Heart left ventricle (tissue), 16 donors: Measurements from ENCODE around the gene GHRL. TPM values are rescaled to one million over a fixed set of nuclear protein-coding genes. Genes with fewer than 3 reads are reported as not detected.

Experiments
- ATAC-seq, 4 donors: fragments of 200-7000 bp; cut with Tn5 transposase; one replicate each; pipeline ENCODE4 v1.9.1; 2020 to 2022; ENCODE audit warnings: moderate library complexity in 4 of 4, mild to moderate bottlenecking in 3 of 4, moderate number of reproducible peaks in 1 of 4
- DNase-seq, 5 donors: peaks; one replicate each; pipeline ENCODE4 v3.0.0-alpha.2; 2020
- H3K27ac ChIP-seq, 12 donors: fragments of 200-600 bp; sonication (generic) in 4 of 12; one replicate each; pipeline versions ENCODE4 v1.5.0 to v1.8.0; 2016 to 2022; ENCODE audit warnings: mild to moderate bottlenecking in 2 of 12
- H3K27me3 ChIP-seq, 9 donors: fragments of 200-600 bp; sonication (generic) in 2 of 9; one replicate each; pipeline versions ENCODE4 v1.5.1 to v1.8.0; 2016 to 2022; ENCODE audit warnings: mild to moderate bottlenecking in 3 of 9
- H3K36me3 ChIP-seq, 9 donors: fragments of 200-600 bp; sonication (generic) in 2 of 9; one replicate each; pipeline versions ENCODE4 v1.5.0 to v1.8.0; 2018 to 2022; ENCODE audit warnings: mild to moderate bottlenecking in 2 of 9
- H3K4me1 ChIP-seq, 12 donors: fragments of 200-600 bp; sonication (generic) in 4 of 12; one replicate each; pipeline versions ENCODE4 v1.5.0 to v1.8.0; 2016 to 2022; ENCODE audit warnings: mild to moderate bottlenecking in 3 of 12
- H3K4me3 ChIP-seq, 12 donors: fragments of 200-600 bp; sonication (generic) in 4 of 12; one replicate each; pipeline versions ENCODE4 v1.5.0 to v1.8.0; 2017 to 2022; ENCODE audit warnings: mild to moderate bottlenecking in 9 of 12, moderate library complexity in 4 of 12
- H3K9me3 ChIP-seq, 12 donors: fragments of 200-600 bp; sonication (generic) in 4 of 12; one replicate each; pipeline versions ENCODE4 v1.5.0 to v1.8.0; 2016 to 2022; ENCODE audit warnings: mild to moderate bottlenecking in 1 of 12
- POLR2A ChIP-seq, 2 donors: fragments of 450-650 bp; IDR thresholded peaks; one replicate each; pipeline ENCODE4 v1.6.1; 2017; ENCODE audit warnings: antibody characterized with exemption in 2 of 2, mild to moderate bottlenecking in 2 of 2, moderate library complexity in 2 of 2
- WGBS, 4 donors: extraction: QIAGEN DNeasy Blood & Tissue Kit in 2 of 4; methylation state at CpG; one replicate each; pipeline versions ENCODE4 v1.1.5 to v1.1.7; 2013 to 2018; 5-methylcytosine and 5-hydroxymethylcytosine counted together
- intact Hi-C, 10 donors: fragments of 100-400 bp; cut with DNase I; formaldehyde crosslinking; loops; one replicate each; pipeline versions ENCODE4 v1.11.1 to v1.14.2; 2022
- polyA plus RNA-seq, 2 donors: library from polyadenylated mRNA; stranded (reverse); fragments of 200-250 nt; gene quantifications; one replicate each; pipeline ENCODE4 v1.2.3, GENCODE V29; 2013
- total RNA-seq, 9 donors: library from RNA; depleted of rRNA in 2 of 9; stranded (reverse); fragments of >200 nt in 2 of 9; fragmentation: NEBNext Ultra II Directional in 3 of 9; extraction: Animal tissue kit (Norgen Biotek cat#: 25700) in 3 of 9; gene quantifications; one replicate each; pipeline versions ENCODE4 v1.1.0 to v1.2.4, GENCODE V29; 2016 to 2023
- TF ChIP-seq, protein P1 (sequence below), 12 donors: fragments of 200-600 bp; sonication (generic) in 4 of 12; IDR thresholded peaks; one replicate each; pipeline versions ENCODE4 v1.5.0 to v1.8.0; 2018 to 2022; ENCODE audit warnings: antibody characterized with exemption in 12 of 12, mild to moderate bottlenecking in 5 of 12
- donor health status: ischemic (EF 13 %, LVEDD 7.1; RV severe dilation, severe dysfunction).
- donor health status: healthy with polysubstance abuse.
- donor health status: DM: no; HTN: yes; CAD: no.
- donor health status: DM: no; HTN: no; CAD: no.
- donor health status: ischemic (EF 25% LVEDD 6.9; RV normal size, moderate dysfunction).
- donor health status: ischemic (EF 25% LVEDD 5.7; RV mildly dilated, moderate dysfunction).
- donor health status: healthy.
- donor health status: DM: yes; HTN: yes; CAD: no.
- donor health status: ischemic (EF 35%, LVEDD 5.7; RV mildly dilated, moderate dysfunction).
- donor health status: nonischemic (EF 11% LVEDD 7.7; RV severe dilation, severe dysfunction).
- donor health status: DM: yes; HTN: yes; CAD: no.
- donor health status: PGD.
- donor health status: ischemic (EF 29% LVEDD 5.4; RV normal size, mild dysfunction).
- donor health status: nonischemic (EF 23%, LVEDD 6.1; RV moderate dilation, normal function).

Gene GHRL
- total and polyA plus RNA-seq, 11 donors, result 0.18 to 2.1 (median 0.61) TPM; not detected in 6

- intact Hi-C loops, result no loop called here
- Histone ChIP-seq H3K27me3 (no peaks in the 10 kb centered on the region), H3K4me3 (no peak overlapping the region), H3K36me3 (peaks cover 0 to 84% (median 80%) of the 10 kb centered on the region in 9 donors), H3K9me3 (no peaks in the 10 kb centered on the region), H3K4me1 (peaks cover 0 to 33% (median 18%) of the 10 kb centered on the region in 12 donors), H3K27ac (no peak overlapping the region)
- ATAC-seq, result no peak
- WGBS, 4 donors, result 91 to 94% (median 92%) methylated on average over 4 of the region's 4 CpGs
- no peak for TF ChIP-seq POLR2A (IDR thresholded peaks at IDR 0.05)
- TF ChIP-seq, protein P1, sequence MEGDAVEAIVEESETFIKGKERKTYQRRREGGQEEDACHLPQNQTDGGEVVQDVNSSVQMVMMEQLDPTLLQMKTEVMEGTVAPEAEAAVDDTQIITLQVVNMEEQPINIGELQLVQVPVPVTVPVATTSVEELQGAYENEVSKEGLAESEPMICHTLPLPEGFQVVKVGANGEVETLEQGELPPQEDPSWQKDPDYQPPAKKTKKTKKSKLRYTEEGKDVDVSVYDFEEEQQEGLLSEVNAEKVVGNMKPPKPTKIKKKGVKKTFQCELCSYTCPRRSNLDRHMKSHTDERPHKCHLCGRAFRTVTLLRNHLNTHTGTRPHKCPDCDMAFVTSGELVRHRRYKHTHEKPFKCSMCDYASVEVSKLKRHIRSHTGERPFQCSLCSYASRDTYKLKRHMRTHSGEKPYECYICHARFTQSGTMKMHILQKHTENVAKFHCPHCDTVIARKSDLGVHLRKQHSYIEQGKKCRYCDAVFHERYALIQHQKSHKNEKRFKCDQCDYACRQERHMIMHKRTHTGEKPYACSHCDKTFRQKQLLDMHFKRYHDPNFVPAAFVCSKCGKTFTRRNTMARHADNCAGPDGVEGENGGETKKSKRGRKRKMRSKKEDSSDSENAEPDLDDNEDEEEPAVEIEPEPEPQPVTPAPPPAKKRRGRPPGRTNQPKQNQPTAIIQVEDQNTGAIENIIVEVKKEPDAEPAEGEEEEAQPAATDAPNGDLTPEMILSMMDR (IDR thresholded peaks at IDR 0.05), result no peak
- DNase-seq, result no peak
These were observed 23.1 kb upstream of the GHRL start for GRCh38 chr3:10315771-10316344.

DNA sequence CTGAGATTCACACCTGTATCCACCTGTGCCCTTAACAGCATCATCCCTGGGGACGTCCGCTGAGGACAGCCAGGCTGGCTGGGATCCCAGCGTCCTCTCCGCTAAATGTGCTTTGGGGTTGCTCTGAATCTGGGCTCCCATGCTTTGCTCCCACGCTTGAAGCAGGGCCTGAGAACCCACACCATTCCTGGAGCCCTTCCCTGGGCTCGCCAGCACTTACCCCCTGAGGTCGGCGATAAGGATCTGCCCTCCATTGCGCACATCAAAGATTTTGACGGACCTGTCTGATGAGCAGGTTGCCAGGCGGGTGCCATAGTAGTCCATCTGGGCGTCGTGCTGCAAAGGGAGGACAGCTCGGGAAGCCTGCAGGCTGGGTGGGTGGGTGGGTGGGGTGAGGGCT, 22.4 kb upstream of the GHRL start:
- no peak for DNase-seq
- Histone ChIP-seq H3K36me3 (peaks cover 0 to 92% (median 88%) of the 10 kb centered on the region in 9 donors), H3K9me3 (no peaks in the 10 kb centered on the region), H3K4me1 (peaks cover 0 to 30% (median 15%) of the 10 kb centered on the region in 12 donors), H3K4me3 (no peak overlapping the region), H3K27ac (no peak overlapping the region), H3K27me3 (no peaks in the 10 kb centered on the region)
- TF ChIP-seq, protein P1 (IDR thresholded peaks at IDR 0.05), result no peak
- TF ChIP-seq POLR2A (IDR thresholded peaks at IDR 0.05), result no peak
- no peak for ATAC-seq
- WGBS, 4 donors, result 94 to 97% (median 94%) methylated on average over 11 to 14 of the region's 14 CpGs
- intact Hi-C loops, result no loop called here

DNA sequence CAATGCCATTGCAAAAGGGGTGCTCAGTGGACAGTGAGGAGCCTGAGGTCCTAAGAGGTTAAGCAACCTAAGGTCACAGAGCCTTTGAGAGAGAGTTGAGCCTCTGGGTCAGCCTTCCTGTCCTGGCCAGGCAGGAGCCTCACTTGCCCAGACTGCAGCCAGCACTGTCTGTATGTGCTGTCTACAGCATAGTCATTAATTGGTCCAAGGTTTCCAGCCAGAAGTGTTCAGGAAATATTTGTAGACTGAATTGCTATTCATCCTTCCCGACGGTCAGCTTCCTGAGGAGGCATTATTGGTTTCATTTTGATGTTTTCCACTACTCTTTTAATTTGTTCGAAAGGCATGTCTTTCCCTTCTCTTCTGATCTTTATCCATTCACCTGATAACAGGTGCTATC, 20.1 kb upstream of the GHRL start:
- Histone ChIP-seq H3K36me3 (peaks cover 0 to 100% (median 97%) of the 10 kb centered on the region in 9 donors), H3K27ac (peak overlapping the region in 1 of 12 donors; percentile 6), H3K4me3 (no peak overlapping the region), H3K27me3 (no peaks in the 10 kb centered on the region), H3K9me3 (no peaks in the 10 kb centered on the region), H3K4me1 (peaks cover 0 to 21% (median under 1%) of the 10 kb centered on the region in 12 donors)
- 59 to 72% (median 65%) methylated on average over 3 of the region's 3 CpGs for WGBS, 4 donors
- TF ChIP-seq, protein P1 (IDR thresholded peaks at IDR 0.05), result no peak
- TF ChIP-seq POLR2A (IDR thresholded peaks at IDR 0.05), result no peak
- no peak for DNase-seq
- intact Hi-C loops, result no loop called here
- ATAC-seq, result peak in 2 of 4 donors; percentile 10 to 16

DNA sequence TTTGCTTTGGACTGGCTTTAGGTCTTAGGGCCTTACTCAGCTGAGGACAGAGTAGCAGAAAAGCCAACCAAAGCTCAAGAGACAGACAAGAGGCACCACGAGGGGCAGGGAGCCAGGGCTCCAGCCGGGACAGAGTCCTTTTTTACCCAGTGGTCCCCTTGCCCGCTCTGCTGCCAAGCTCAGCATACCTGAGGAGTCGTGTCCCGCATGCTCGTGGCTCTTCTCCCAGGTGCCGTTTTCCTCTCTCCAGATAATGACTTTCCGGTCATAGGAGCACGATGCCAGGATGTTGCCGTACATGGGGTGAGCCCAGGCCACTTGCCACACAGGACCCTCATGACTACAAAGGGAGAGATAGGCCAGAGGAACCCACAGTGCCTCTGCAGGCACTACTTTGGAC, 19.6 kb upstream of the GHRL start:
- ATAC-seq, result peak in 3 of 4 donors; percentile 10 to 26 (median 23)
- intact Hi-C loops, result no loop called here
- H3K4me1 ChIP-seq, result peaks cover 0 to 21% (median 0%) of the 10 kb centered on the region in 12 donors
- 31 to 56% (median 44%) methylated on average over 9 to 10 of the region's 10 CpGs for WGBS, 4 donors
- H3K27me3 ChIP-seq, result no peaks in the 10 kb centered on the region
- peaks cover 0 to 100% (median 97%) of the 10 kb centered on the region in 9 donors for H3K36me3 ChIP-seq
- no peaks in the 10 kb centered on the region for H3K9me3 ChIP-seq
- H3K27ac ChIP-seq, result peak overlapping the region in 1 of 12 donors; percentile 6
- TF ChIP-seq, protein P1 (IDR thresholded peaks at IDR 0.05), result no peak
- TF ChIP-seq POLR2A (IDR thresholded peaks at IDR 0.05), result no peak
- no peak overlapping the region for H3K4me3 ChIP-seq
- no peak for DNase-seq
